Sigmoid colon (tissue), 4 donors: ENCODE data around the gene CALHM3.

Experiments
- EP300 ChIP-seq, 4 donors: sonication (generic); formaldehyde crosslinking; IDR thresholded peaks; one replicate each; pipeline ENCODE4 v1.6.1; 2017; ENCODE audit warnings: antibody characterized with exemption in 4 of 4
- POLR2A ChIP-seq, 2 donors: fragments of 450-650 bp; IDR thresholded peaks; one replicate each; pipeline ENCODE4 v1.6.1; 2016; ENCODE audit warnings: antibody characterized with exemption in 2 of 2, mild to moderate bottlenecking in 2 of 2, moderate library complexity in 2 of 2
- POLR2AphosphoS5 ChIP-seq, 4 donors: sonication (generic); formaldehyde crosslinking; IDR thresholded peaks; one replicate each; pipeline ENCODE4 v1.6.1; 2017; ENCODE audit warnings: antibody characterized with exemption in 4 of 4
- TF ChIP-seq, protein P1 (sequence below), 4 experiments: fragments of 450-650 bp in 3 of 4; fragments of 200-600 bp in 1 of 4; IDR thresholded peaks; one replicate each; pipeline ENCODE4 v1.5.1; 2016 to 2019; ENCODE audit warnings: antibody characterized with exemption in 4 of 4, mild to moderate bottlenecking in 3 of 4, moderate library complexity in 2 of 4

DNA sequence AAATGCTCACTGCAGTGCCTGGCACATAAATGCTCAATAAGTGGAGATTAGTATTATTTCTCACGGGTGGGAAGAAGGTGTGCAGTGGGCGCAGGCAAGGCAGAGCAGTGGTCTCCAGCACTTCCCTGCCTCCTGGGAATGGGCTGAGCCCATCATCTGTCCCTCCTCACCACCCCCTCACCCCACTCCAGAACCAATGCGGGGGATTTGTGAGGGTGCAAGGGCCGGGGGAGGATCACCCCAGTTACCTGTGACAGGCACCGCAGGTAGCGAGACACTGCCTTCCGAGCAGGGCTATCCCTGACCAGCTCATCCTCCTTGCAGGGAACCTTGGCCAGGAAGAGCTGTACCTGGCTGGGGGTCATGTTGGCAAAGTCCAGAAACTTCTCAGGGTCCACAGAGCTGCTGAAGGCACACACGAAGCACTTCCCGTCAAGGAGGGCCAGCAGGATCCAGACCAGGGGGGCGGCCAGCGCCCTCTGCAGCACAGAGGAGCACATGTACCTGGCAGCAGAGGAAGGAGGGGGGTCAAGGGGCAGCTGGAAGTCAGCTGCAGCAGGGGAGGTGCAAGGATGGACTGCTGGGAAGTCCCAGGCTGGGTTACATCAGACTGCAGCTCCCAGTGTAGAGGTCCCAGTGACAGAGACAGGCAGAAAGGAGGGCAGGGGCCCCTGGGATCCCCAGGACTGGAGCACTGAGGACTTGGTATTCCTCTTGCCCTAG lies 2.8 kb downstream of the CALHM3 start:
- TF ChIP-seq, protein P1, sequence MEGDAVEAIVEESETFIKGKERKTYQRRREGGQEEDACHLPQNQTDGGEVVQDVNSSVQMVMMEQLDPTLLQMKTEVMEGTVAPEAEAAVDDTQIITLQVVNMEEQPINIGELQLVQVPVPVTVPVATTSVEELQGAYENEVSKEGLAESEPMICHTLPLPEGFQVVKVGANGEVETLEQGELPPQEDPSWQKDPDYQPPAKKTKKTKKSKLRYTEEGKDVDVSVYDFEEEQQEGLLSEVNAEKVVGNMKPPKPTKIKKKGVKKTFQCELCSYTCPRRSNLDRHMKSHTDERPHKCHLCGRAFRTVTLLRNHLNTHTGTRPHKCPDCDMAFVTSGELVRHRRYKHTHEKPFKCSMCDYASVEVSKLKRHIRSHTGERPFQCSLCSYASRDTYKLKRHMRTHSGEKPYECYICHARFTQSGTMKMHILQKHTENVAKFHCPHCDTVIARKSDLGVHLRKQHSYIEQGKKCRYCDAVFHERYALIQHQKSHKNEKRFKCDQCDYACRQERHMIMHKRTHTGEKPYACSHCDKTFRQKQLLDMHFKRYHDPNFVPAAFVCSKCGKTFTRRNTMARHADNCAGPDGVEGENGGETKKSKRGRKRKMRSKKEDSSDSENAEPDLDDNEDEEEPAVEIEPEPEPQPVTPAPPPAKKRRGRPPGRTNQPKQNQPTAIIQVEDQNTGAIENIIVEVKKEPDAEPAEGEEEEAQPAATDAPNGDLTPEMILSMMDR (IDR thresholded peaks at IDR 0.05) = no peak
- TF ChIP-seq POLR2A (IDR thresholded peaks at IDR 0.05) (no peak), EP300 (IDR thresholded peaks at IDR 0.05) (no peak), POLR2AphosphoS5 (IDR thresholded peaks at IDR 0.05) (no peak)
